ENCODE results near the gene ATP6V1B1. TPM values are rescaled to one million over a fixed set of nuclear protein-coding genes. Genes with fewer than 3 reads are reported as not detected.

The ATP6V1B1 gene
- total RNA-seq, 3 donors from 2014 or later, result not detected

DNA sequence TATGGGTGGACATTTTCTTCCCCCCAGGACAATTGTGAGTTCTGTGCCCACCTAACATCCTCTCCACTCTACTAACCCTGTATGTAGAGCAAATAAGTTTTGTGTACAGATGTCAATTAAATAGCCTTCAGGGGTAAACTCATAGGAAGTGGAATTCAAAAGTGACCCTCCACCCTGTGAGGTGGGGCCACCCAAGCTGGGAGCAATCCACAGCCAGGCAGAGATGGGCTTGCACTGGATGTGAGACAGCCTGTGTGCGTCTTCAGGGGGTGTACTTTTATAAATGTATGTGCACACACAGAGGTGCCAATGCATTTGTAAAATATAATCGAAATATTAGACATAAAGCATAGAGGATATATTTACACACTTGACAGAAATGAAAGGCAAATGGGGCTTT, 33.1 kb upstream of the ATP6V1B1 start:
- Histone ChIP-seq H3K4me1 (ENCODE audit: low read depth) (peaks cover 19% of the 10 kb centered on the region), H3K9me3 (no peaks in the 10 kb centered on the region), H3K4me3 (no peak overlapping the region), H3K36me3 (ENCODE audit: low read depth) (no peaks in the 10 kb centered on the region)
- TF ChIP-seq, protein P1, sequence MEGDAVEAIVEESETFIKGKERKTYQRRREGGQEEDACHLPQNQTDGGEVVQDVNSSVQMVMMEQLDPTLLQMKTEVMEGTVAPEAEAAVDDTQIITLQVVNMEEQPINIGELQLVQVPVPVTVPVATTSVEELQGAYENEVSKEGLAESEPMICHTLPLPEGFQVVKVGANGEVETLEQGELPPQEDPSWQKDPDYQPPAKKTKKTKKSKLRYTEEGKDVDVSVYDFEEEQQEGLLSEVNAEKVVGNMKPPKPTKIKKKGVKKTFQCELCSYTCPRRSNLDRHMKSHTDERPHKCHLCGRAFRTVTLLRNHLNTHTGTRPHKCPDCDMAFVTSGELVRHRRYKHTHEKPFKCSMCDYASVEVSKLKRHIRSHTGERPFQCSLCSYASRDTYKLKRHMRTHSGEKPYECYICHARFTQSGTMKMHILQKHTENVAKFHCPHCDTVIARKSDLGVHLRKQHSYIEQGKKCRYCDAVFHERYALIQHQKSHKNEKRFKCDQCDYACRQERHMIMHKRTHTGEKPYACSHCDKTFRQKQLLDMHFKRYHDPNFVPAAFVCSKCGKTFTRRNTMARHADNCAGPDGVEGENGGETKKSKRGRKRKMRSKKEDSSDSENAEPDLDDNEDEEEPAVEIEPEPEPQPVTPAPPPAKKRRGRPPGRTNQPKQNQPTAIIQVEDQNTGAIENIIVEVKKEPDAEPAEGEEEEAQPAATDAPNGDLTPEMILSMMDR (IDR thresholded peaks at IDR 0.05), result no peak
- no peak for ATAC-seq
- intact Hi-C loops (cut with DNase I, micrococcal nuclease), result no loop called here
- no peak for DNase-seq

DNA sequence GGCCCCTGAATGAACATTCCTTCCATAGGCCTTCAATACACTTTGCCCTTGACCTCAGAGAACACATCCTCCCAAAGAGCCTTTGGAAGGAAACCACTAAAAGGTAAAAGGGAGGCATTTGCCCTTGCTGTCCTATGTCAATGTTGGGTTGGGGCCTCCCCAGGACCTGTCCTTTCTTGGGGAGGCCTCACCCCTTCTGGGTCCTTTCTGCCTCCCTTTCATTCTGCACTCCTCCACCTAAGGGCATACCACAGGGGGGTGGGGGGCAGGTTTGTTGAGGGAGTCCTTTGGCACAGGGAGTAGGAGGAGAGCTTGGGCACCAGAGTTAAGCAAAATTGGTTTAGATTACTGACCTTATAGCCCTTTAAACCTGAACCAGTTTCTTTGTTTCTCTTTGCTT, 32.5 kb upstream of the ATP6V1B1 start:
- Histone ChIP-seq H3K36me3 (ENCODE audit: low read depth) (no peaks in the 10 kb centered on the region), H3K4me3 (no peak overlapping the region), H3K4me1 (ENCODE audit: low read depth) (peaks cover 19% of the 10 kb centered on the region), H3K9me3 (no peaks in the 10 kb centered on the region)
- TF ChIP-seq, protein P1 (IDR thresholded peaks at IDR 0.05), result no peak
- no peak for ATAC-seq
- no peak for DNase-seq
- intact Hi-C loops (cut with DNase I, micrococcal nuclease), result no loop called here

DNA sequence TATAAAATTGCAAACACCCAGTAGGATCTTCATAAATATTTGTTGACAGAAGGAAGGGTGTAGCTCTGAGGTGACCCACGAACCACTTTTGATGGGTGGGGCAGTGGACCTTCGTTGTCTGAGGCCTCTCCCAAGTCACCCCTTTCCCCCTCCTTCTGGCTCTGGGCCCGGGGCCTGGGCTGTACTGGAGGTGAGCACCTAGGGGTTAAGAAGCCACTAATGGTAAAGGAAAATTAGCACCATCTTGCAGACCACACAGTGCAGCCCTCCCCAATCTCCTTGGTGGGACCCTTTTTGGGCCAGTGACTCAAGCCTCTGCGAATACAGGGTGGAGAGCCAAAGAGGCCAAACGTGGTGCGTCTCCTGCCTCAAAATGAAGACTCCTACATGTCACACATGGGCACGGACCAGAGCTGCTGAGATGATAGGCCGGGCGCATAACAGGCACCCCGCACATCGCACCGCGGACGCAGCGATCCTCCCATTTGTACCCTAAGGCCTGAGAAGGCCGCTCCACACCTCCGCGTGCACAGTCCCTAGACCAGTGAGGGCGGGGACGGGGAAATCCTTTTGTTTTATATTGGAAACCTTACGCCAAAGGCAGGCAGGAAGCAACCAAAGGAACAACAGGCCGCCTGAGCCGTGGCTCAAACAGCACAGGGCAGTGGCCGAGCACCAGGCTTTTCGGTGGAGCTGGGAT, 31.9 kb upstream of the ATP6V1B1 start:
- H3K9me3 ChIP-seq, result no peaks in the 10 kb centered on the region
- ATAC-seq (no peak), DNase-seq (no peak)
- H3K4me1 ChIP-seq (ENCODE audit: low read depth), result peaks cover 19% of the 10 kb centered on the region
- intact Hi-C loops (cut with DNase I, micrococcal nuclease), result no loop called here
- TF ChIP-seq, protein P1 (IDR thresholded peaks at IDR 0.05), result no peak
- H3K36me3 ChIP-seq (ENCODE audit: low read depth), result no peaks in the 10 kb centered on the region
- H3K4me3 ChIP-seq, result no peak overlapping the region

DNA sequence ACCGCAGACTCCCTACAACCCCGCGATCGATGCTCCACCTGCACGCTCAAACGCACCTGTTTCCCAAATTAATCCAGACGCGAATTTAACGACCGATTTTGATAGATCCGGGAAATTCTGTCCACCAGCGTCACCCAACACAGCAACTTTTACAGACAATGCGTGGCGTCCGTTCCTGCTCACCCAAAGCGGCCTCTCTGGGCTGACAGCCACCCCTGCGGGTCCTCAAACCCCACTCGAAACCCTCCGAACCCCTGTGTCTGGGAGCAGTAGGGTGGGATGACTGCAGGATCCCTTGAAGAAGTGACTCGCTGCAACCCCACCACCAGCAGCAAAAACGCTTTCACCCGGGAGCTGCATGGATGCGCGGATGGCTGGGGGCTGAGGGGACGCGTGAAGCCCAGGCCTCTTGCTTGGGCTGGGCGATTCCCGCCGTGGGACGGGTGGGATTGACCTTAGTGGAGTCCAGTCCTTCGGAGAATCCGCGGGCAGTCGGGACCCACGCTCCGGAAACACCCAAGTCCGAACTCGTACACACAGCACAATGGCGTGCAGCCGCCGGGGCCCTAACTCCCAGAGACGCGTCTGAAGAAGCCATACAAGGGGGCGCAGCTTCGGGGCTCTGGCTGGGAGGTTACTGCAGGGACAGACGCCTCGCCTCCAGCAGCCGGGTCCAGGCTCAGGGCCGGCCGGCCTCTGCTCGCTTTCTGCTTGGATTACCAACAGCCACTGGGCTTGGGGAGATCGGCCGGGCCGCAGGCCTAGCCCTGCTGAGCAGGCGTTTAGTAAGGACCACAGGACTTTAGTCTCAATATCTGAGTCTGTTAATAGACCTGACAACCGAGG, 31.1 kb upstream of the ATP6V1B1 start:
- Histone ChIP-seq H3K4me3 (no peak overlapping the region), H3K4me1 (ENCODE audit: low read depth) (peaks cover 17% of the 10 kb centered on the region), H3K9me3 (no peaks in the 10 kb centered on the region), H3K36me3 (ENCODE audit: low read depth) (no peaks in the 10 kb centered on the region)
- TF ChIP-seq, protein P1 (IDR thresholded peaks at IDR 0.05), result no peak
- intact Hi-C loops (cut with DNase I, micrococcal nuclease), result no loop called here
- DNase-seq (no peak), ATAC-seq (no peak)

DNA sequence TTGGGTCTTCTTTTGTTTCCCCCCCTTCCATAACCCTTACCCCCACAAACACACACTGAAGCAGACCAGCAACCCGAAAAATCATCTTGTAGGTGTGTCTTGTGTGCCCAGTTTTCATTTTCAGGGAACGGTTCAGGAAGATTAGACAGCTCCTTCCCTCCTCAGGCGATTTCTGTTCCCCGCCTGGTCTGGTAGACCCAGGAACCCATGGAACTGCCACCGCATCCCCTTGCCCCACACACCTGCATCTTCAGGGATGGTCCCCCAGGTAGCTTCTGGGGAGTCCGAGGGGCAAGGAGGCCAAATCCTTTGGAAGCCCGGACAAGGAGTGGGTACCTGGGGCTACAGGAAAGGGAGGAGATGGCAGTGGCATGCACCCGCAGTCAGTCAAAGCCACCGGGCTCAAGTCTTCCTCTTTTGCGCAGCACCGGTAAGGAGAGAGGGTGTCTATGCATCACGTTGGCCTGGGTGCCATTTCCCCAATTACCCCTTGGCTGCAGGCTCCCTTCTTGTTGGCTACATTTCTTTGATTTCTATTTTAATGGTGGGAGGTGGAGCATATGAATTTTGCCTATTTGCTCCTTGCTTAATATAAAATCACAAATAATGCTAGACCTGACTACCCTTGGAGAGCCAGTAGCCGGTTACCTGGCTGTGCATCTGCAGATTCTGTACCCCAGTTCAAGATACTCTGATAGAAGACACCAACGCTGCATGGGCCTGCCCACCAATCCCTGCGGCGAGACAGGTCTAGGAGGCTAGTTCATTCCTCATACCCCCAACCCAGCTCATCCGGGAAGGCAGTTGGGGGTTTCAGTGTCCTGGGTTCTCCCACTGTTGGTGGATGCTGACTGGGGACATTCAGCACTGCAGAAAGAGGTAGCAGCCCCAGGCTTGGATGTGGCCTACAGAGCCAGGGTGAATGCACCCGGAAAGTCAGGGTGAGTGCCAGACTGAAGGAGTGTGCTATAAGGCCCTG, 30.0 kb upstream of the ATP6V1B1 start:
- DNase-seq (no peak), ATAC-seq (no peak)
- TF ChIP-seq, protein P1 (IDR thresholded peaks at IDR 0.05), result no peak
- Histone ChIP-seq H3K9me3 (no peaks in the 10 kb centered on the region), H3K36me3 (ENCODE audit: low read depth) (no peaks in the 10 kb centered on the region), H3K4me1 (ENCODE audit: low read depth) (peaks cover 6% of the 10 kb centered on the region), H3K4me3 (no peak overlapping the region)
- intact Hi-C loops (cut with DNase I, micrococcal nuclease), result no loop called here

All from mucosa of descending colon (tissue), 3 donors.